Endometrial microvascular endothelial cells (primary cell): ENCODE results near the gene CHADL. TPM values are rescaled to one million over a fixed set of nuclear protein-coding genes. Genes with fewer than 3 reads are reported as not detected.

Experiments used
- in situ Hi-C: cut with HindIII; loops from 2 replicates; pipeline ENCODE4 v1.10.0; 2017; ENCODE audit warnings: low sequenced_read_pairs, low pct_unique_long_range_greater_than_20kb; ENCODE audit errors: inconsistent ontology term
- total RNA-seq: library from RNA; depleted of rRNA; stranded (reverse); fragments of >200 nt; gene quantifications from one replicate; pipeline ENCODE4 v1.2.3, GENCODE V29; 2015; ENCODE audit errors: inconsistent ontology term

CHADL gene, protein sequence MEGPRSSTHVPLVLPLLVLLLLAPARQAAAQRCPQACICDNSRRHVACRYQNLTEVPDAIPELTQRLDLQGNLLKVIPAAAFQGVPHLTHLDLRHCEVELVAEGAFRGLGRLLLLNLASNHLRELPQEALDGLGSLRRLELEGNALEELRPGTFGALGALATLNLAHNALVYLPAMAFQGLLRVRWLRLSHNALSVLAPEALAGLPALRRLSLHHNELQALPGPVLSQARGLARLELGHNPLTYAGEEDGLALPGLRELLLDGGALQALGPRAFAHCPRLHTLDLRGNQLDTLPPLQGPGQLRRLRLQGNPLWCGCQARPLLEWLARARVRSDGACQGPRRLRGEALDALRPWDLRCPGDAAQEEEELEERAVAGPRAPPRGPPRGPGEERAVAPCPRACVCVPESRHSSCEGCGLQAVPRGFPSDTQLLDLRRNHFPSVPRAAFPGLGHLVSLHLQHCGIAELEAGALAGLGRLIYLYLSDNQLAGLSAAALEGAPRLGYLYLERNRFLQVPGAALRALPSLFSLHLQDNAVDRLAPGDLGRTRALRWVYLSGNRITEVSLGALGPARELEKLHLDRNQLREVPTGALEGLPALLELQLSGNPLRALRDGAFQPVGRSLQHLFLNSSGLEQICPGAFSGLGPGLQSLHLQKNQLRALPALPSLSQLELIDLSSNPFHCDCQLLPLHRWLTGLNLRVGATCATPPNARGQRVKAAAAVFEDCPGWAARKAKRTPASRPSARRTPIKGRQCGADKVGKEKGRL
- 0.19 TPM for total RNA-seq

DNA sequence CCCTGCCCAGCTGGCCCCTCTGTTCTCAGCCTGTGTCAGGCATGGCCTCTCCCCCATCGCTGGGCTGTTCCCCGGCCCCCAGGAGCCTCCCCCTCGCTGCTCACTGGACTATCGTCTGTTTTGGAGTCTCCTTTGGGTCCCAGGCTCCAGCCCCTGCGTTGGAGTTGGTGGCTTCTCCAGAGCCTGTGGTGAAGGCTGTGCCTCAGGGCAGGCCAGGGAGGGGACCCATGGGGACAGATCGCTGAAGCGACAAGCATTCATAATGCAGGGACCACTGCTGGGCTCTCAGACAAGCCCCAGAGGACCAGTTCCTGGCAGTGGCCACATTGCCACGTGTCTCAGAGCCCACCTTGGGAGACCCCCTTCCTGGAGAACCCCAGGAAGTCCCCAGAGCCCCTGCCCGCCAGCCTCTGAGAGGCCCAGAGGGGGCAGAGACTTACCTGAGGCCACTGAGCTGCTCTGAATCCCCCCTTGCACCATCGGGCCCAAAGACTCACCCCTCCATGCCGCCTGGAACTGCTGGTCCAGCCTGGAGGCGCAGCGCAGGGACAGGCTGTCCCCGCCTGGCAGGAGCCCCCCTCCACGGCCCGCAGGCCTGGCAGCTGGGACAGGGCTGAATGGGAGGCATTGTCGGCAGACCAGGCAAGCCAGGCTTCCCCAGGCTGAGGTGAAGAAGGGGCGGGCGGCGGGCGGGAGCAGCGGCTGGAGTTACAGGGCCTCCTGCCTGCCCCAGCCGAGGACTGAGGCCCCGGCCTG lies at the start of gene CHADL:
Gene CHADL (minus strand): TSS at position 555 of the 756 bp plus-strand sequence. CDS start 50 bp downstream, at position 505.
- in situ Hi-C loops: no loop called here

DNA sequence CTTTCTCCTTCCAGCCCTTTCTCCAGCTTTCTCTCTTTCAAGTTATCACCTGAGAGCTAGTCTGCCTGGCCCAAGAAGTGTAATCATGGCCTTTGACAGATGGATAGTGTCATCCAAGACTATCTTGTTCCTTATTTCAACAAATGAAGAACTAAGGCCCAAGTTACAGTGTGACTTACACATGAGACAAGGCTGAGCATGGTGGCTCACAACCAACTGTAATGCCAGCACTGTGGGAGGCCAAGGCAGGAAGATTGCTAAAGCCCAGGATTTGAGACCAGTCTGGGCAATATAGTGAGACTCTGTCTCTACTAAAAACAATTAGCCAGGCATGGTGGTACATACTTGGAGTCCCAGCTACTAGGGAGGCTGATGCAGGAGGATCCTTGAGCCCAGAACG lies 48.9 kb upstream of the CHADL start:
- in situ Hi-C loops: no loop called here

DNA sequence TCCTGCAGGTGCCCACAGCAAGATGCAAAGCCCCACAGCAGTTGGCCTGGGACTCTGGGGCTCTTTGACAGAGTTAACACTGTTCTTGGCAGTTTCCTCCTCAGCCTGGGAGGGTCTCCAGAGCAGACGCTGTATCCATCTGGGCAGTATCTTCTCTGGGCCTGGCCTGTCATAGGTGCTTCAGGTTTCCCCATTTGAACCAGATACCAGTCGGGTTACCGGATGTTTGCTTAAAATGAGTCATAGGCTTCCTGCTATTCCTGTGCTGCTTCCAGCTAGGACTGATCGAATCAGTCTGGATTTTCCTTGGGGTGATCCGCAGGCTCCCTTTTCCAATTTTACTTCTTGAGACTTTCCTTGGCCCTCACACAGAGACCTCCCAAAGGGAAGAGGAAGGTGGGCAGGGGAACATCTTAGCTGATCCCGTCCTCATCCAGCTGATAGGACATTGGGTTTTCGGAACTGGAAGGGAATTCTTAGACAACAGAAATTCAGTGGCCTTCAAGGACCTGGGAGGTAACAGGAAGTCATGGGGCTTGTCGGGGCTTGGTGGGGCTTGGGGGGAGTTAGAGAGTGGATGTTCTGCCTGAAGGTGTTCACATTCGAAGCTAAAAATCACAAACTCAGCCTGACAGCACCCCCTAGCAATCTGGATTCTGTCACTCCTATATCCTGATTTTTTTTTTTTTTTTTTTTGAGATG lies 47.7 kb upstream of the CHADL start:
- in situ Hi-C loops: no loop called here

DNA sequence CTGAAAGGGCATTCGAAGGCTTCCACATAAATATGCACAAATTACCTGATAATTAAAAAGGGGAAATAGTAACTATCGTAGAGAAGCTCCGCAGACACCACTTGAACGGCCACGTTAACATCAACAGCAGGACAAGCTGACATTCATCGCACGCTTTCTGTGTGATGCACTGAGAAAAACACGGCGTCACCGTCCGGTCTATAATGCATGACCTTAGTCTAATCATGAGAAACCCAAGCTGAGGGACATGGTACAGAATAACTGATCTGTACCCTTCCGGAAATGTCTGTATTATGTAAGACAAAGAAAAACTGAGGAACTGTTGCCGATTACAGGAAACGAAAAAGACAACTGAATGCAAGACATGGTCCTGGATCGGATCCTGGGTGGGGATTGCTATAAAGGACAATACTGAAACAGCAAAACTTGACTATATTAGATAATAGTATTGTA lies 45.9 kb upstream of the CHADL start:
- in situ Hi-C loops: no loop called here

DNA sequence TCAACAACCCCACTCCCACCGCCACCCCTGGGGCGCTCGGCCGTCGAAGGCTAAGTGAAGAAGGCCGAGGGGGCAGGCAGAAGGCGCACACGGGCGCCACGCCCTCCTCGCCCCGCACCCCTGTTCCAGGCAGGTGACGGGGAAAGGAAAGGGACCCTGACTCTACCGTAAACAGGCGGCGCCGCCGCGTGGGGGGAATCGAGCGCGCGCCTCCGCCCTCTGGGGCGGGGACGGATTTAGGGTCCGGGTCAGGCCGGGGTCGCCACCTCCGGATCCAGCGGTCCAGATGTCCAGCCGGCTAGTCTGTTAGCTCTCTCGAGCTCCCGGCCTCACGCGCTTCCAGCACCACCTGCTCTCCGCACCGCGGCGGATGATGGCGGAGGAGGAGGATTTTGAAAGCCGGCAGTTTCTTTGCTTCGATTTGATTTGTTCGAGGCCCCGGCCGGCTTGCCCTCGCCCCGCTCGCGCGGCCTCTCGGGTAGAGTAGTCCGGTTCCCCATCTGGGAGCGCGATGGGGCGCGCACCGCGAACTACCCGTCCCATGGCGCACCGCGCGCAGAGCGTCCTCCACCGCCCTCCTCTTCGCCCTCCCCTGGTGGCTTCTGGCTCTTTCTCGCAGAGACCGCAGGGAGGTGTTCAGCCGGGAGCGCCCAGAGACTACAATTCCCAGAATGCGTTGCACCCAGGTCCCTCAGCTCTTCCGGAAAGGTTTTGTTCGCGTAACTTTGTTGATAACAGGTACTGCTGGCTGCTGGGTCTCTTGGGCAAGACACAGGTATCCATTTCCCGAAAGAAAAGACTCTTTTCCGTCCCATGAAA lies 45.3 kb upstream of the CHADL start, which contains the start of gene RANGAP1:
Gene RANGAP1 (minus strand): TSS at position 368 of the 819 bp plus-strand sequence. CDS start 5,143 bp downstream, outside the sequence.
- in situ Hi-C loops: no loop called here

DNA sequence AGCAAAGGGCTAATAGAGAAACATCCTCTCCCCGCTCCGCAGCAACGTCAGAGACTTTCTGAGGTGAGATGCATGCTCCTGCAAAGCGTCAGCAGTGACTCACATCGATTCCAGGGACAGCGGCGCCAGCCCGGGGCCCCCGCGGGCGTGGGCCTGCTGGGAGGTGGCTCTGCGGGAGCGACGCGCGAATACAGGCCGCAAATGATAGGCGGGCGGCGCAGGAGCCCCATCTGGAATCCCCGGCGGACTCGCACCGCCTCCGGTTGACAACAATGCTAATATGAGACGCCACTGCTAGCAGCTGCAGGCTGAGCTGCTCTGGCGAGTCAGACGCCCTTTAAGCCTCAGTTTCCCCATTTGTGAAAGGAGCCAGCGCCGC lies 44.7 kb upstream of the CHADL start:
- in situ Hi-C loops: no loop called here

DNA sequence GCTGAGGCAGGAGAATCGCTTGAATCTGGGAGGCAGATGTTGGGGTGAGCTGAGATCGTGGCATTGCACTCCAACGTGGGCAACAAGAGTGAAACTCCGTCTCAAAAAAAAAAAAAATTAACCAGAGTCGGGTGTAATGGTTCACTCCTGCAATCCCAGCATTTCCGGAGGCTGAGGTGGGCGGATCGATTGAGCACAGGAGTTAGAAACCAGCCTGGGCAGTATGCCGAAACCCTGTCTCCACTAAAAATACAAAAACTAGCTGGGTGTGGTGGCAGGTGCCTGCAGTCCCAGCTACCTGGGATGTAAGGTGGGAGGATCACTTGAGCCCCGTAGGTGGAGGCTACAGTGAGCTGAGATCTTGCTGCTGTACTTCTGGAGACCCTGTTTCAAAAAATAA lies 43.7 kb upstream of the CHADL start:
- in situ Hi-C loops: no loop called here

DNA sequence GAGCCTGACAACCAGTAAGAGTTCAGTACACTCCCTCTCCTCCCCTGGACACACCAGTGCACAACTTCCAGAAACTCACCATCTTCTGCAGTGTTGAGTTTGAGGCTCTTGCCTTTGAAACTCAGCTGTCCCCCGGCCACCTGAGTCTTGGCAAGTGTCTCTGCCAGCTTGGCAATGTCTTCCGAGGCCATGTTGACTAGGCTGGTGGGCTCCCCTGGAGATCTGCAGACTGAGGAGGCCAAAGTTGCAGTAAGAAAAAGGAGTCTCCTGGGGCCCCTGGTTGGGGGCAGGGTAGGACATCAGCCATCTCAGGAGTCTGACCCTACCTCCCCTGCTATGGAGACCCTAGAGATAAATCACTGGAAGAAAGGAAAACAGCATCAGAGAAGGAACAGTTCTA lies 40.1 kb upstream of the CHADL start:
- in situ Hi-C loops: no loop called here

DNA sequence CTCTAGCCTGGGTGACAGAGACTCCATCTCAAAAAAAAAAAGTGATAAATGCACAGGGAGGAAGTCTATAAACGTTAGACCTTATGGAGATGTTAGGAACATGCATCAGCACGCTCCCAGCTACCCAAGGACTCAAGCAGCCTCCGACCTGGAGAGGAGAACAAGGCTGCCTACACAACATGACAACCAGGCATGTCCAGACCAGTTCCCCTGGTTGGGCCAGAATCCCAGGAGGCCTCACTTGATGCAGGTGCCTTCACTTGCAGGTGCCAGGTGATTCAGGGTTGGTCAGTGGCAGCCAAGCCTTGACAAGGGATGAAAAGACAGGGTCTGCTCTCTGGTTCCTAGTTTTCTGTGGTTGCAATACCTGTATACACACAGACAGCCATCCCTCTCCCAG lies 39.3 kb upstream of the CHADL start:
- in situ Hi-C loops: no loop called here

DNA sequence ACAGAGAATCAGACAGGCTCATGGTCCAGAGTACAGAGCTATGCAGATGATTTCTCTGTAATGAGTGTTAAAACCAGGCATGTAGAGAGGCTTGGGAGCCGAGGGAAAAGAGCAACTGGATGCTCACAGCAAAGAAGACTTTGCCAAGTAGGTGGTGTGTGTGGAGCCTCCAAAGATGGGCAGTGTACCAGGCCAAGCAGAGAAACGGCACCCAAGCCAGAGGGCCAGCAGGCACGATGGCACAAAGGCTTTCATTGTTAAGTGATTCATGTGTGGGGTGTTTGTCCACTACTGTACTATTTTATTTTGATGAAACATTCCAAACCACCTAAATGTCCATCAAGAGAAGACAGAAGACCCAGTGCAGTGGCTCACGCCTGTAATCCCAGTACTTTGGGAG lies 34.1 kb upstream of the CHADL start:
- in situ Hi-C loops: no loop called here

DNA sequence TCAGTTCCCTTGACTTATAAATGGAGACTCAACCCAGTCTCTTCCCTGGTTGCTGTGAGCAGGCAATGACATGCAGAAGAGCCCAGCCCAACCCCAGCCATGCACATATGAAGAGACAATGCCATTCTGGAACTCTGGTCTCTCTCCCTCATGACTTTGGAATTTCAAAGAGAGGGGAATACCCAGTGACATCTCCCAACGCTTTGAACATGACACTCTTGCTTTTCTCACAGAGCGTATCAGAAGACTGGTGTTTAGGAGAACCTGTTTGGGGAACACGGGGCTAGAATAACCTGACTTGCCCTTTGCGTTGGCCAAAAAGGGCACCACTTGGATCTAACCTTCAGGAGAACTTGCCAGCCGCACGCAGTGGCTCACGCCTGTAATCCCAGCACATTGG lies 32.4 kb upstream of the CHADL start:
- in situ Hi-C loops: no loop called here

DNA sequence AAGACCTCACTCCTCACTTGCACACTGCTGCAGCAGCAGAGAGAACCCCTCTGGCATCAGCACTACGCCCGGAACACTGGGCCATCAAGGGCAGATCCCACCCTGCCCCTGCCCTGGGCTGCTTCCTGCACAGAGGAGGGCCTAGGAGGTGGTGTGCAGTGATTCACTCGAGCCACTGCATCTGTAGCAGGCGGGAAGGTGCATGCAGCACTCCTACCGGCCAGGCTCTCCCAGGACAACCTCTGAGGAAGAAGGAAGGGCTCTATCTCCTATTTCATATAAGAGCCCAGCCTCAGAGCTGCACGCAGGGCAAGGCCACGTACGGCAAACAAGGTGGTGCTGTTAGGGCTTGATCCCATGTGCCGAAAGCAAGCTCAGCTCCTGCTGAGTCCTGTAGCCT lies 31.1 kb upstream of the CHADL start:
- in situ Hi-C loops: no loop called here

DNA sequence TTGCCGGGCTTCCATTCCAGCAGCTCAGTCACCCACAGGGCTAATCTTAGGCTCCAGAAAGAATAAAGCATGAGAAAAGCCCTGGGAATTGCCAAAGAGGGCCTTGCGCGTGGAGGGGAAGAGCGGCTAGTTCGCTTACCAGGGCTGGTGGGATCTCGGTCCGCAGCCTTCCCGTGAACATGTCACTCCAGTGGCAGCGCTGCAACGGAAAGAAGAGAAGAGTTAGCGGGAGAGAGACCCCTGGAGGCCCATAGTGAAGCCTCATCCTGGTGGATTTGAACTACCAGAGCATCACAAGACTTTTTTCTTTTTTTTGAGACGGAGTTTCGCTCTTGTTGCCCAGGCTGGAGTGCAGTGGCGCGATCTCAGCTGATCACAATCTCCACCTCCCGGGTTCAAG lies 27.2 kb upstream of the CHADL start:
- in situ Hi-C loops: no loop called here

DNA sequence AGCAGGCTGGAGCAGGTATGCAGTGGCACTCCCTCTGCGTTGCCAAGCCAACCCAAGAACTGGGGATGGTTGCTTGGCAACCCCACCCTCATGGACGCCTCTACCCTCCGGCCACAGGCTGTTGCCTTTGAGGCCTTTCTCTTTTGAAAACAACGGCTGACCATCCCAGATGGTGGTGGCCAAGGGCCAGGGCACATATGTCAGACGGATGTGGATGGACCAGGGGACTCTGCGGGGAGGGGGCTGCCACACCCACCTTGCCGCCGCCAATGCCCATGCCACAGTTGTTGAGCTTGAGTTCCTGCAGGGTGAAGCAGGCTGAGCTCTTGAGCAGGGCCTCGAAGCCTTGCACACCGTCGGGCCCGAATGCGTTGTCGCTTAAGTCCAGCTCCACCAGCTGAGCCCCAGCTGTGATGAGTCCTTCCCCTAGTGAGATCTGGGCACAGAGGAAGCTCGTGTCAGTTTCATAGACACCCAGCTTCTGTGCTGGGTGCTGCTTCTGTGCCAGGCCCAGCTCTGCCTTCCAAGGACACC lies 23.7 kb upstream of the CHADL start:
- in situ Hi-C loops: no loop called here

DNA sequence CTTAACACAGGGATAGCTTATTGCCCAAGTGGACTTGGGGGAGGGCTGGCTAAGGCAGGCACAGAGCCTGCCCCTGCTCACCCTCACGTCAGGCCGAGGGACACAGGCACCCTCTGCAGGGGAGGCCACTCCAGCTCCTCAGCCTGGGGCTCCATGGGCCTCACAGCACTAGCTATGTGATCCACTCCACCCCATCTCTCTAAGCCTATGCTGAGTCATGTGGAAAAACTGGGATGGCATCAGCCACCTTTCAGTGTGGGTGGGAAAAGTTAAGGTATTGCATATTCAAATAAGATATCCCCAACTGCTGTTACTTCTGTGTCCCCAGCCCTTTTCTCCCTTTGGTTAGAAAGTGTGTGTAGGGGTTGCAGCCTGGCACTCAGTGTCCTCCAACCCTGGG lies 23.0 kb upstream of the CHADL start:
- in situ Hi-C loops: no loop called here

DNA sequence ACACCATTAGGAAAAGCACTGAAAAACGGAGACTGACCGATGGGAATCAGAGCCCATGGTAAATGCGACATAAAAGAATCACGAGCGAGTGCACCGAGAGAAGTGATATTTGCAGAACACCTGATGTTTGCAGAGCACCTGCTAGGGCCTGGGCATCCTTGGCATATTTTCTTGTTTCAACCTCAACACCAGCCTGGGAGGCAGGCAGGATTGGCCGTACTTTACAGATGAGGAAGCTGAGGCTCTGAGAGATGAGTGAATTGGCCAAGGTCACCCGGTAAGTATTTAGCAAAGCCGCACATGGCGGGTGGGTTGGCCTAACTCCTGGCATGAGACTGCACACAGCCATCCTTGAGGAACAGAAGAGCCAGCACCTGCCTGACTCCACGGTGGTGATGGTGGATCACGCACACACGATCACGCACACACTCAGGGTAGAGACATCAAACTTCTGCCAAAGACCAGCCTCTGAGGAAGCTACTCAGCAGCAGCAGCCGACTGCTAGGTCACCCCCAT lies 21.6 kb upstream of the CHADL start:
- in situ Hi-C loops: no loop called here

DNA sequence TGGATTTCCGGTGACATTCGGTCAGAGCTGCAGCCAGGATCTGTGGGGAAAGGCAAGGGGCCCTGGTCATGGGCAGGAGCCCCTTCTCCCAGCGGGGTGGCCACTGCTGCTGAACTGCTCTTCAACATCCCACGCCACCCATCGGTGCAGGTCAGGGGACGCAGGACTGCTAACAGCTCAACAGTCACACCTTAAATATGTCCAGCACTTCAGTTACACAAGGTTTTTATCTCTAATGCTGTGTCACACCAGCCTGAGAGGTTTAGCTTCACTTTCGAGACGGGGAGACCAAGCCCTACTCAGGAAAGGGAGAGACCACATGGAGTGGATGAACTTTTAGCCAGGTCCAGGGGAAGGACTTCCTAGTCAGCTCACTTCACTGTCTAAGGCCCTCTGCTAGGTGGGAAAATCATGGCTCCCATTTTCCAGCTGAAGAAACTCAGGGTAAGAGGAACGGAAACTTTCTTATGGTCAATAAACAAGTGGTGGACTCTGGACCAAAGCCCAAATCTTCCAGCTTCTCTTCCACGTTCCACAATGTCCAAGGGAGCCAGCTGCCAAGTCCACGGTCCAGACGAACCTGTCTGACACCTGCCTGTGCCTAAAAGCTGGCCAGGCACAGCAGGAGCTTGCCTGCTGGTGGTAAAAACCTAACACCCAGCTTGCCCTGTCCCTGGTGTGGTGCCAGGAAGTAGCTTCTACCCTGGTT lies 21.0 kb upstream of the CHADL start:
- in situ Hi-C loops: no loop called here
